Measurements from ENCODE around the gene SEPTIN1.
A peak's percentile ranks its signal among the peaks of the same experiment; 100 is the strongest.

Gene SEPTIN1

DNA sequence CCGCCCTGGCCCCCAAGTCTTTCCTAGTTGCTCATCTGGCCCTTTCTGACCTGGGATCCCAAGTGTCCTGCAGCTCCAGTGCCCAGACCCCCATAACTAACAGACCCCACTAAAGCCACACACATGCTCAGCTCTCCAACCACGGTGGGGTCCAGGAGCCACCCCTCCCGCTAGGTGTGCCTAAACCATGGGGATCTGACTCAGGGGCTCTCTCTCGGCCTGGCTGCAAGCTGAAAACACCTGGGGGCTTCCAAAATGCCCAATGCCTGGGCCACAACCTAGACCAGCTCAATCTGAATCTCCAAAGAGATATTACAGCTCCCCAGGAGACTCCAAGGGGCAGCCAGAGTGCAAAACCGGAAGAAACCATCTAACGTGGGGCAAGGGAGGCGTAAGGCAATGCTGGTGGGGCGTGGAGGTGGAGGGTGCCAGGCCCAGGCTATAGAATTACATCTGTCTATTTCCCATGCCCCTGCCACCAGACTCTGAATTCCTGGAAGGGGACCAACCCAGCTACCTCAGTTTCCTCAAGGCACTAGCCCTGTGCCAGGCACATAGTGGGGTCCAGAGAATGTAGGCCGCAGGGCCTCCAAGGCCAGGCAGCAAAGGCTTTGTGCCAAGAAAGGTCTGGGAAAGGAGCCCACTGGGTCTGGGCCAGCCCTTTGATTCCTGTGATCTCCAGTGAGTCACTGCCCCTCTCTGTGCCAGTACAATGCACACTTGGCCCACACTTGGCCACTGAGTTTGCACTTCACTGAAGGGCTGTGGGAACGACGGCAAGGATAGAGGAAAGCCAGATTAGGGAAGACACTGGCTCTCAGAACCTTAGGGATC lies 30.6 kb downstream of the SEPTIN1 start:
- no peaks in the 10 kb centered on the region for H3K9me3 ChIP-seq
- TF ChIP-seq CTCF (IDR thresholded peaks at IDR 0.05), result no peak
- peaks cover 45% of the 10 kb centered on the region for H3K36me3 ChIP-seq
- H3K27ac ChIP-seq, result no peak overlapping the region
- peaks cover 24 to 27% of the 10 kb centered on the region in 2 experiments for H3K4me1 ChIP-seq (ENCODE audit: control insufficient read depth in 1 of 2, insufficient read depth in 1 of 2, low read depth in 1 of 2, low read length in 1 of 2)
- no peak overlapping the region for H3K4me3 ChIP-seq (ENCODE audit: low read depth in 1 of 2, low read length in 1 of 2)
- no peaks in the 10 kb centered on the region for H3K27me3 ChIP-seq

GRCh38 chr16:30351001-30351441 lies 31.3 kb downstream of the SEPTIN1 start:
- no peak overlapping the region for H3K27ac ChIP-seq
- H3K27me3 ChIP-seq, result no peaks in the 10 kb centered on the region
- H3K4me1 ChIP-seq (ENCODE audit: control insufficient read depth in 1 of 2, insufficient read depth in 1 of 2, low read depth in 1 of 2, low read length in 1 of 2), result peaks cover 16 to 19% of the 10 kb centered on the region in 2 experiments
- TF ChIP-seq CTCF (IDR thresholded peaks at IDR 0.05), result no peak
- no peaks in the 10 kb centered on the region for H3K9me3 ChIP-seq
- peaks cover 44% of the 10 kb centered on the region for H3K36me3 ChIP-seq
- no peak overlapping the region for H3K4me3 ChIP-seq (ENCODE audit: low read depth in 1 of 2, low read length in 1 of 2)

- no peak for TF ChIP-seq CTCF (IDR thresholded peaks at IDR 0.05)
- no peaks in the 10 kb centered on the region for H3K27me3 ChIP-seq
- no peak overlapping the region for H3K4me3 ChIP-seq (ENCODE audit: low read depth in 1 of 2, low read length in 1 of 2)
- H3K9me3 ChIP-seq, result no peaks in the 10 kb centered on the region
- H3K4me1 ChIP-seq (ENCODE audit: control insufficient read depth in 1 of 2, insufficient read depth in 1 of 2, low read depth in 1 of 2, low read length in 1 of 2), result peaks cover 10 to 12% of the 10 kb centered on the region in 2 experiments
- peaks cover 44% of the 10 kb centered on the region for H3K36me3 ChIP-seq
- H3K27ac ChIP-seq, result peak overlapping the region; percentile 35
Measured at GRCh38 chr16:30350134-30350871, 32.1 kb downstream of the SEPTIN1 start.

DNA sequence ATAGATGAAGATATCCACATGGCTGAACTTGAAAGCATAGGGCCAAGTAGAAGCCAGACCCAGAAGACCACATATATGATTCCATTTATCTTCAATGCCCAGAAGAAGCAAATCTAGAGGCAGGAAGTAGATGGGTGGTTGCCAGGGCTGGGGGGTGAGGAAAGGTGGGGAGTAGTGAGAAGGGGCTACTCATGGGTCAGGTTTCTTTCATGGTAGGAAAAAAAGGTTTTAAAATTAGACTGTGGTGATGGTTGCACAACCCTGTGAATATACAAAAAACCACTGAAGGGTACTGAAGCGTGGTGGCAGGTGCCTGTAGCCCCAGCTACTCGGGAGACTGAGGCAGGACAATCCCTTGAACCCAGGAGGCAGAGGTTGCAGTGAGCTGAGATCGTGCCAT lies 32.7 kb downstream of the SEPTIN1 start:
- Histone ChIP-seq H3K4me1 (ENCODE audit: control insufficient read depth in 1 of 2, insufficient read depth in 1 of 2, low read depth in 1 of 2, low read length in 1 of 2) (peaks cover 10% of the 10 kb centered on the region in 2 experiments), H3K27me3 (no peaks in the 10 kb centered on the region), H3K9me3 (no peaks in the 10 kb centered on the region), H3K36me3 (peaks cover 44% of the 10 kb centered on the region), H3K4me3 (ENCODE audit: low read depth in 1 of 2, low read length in 1 of 2) (no peak overlapping the region), H3K27ac (no peak overlapping the region)
- TF ChIP-seq CTCF (IDR thresholded peaks at IDR 0.05), result no peak

DNA sequence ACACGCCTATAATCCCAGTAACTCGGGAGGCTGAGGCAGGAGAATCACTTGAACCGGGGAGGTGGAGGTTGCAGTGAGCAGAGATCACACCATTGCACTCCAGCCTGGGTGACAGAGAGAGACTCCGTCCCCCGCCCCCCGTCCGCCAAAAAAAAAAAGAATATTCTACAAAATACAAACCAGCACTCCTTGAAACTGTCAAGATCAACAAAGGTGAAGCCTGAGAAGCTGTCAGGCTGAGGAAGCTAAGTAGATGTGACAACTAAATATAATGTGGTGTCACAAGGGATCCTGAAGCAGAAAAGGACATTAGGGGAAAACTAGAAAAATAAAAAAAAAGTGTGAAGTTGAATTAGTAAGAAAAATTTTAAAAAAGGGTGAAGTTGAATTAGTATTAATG lies 33.4 kb downstream of the SEPTIN1 start:
- no peak for TF ChIP-seq CTCF (IDR thresholded peaks at IDR 0.05)
- Histone ChIP-seq H3K4me1 (ENCODE audit: control insufficient read depth in 1 of 2, insufficient read depth in 1 of 2, low read depth in 1 of 2, low read length in 1 of 2) (peaks cover 2 to 3% of the 10 kb centered on the region in 2 experiments), H3K36me3 (peaks cover 43% of the 10 kb centered on the region), H3K27ac (no peak overlapping the region), H3K4me3 (ENCODE audit: low read depth in 1 of 2, low read length in 1 of 2) (no peak overlapping the region), H3K27me3 (no peaks in the 10 kb centered on the region), H3K9me3 (no peaks in the 10 kb centered on the region)
